ENCODE data around the gene COX15. TPM values are rescaled to one million over a fixed set of nuclear protein-coding genes. Genes with fewer than 3 reads are reported as not detected.

The COX15 gene
- total RNA-seq, 6 experiments from 2014 or later, result 36.7 to 42.1 (median 38.7) TPM

- DNase-seq, result no peak
- Mint-ChIP-seq H3K36me3 (ENCODE audit: low read depth) (peaks cover 58% of the 10 kb centered on the region), H3K4me3 (no peak overlapping the region), H3K27me3 (ENCODE audit: insufficient read depth) (peaks cover 2% of the 10 kb centered on the region), H3K4me1 (ENCODE audit: low read depth) (peaks cover 9% of the 10 kb centered on the region), H3K9me3 (no peaks in the 10 kb centered on the region), H3K27ac (peak overlapping the region; percentile 47)
- TF ChIP-seq, protein P1, sequence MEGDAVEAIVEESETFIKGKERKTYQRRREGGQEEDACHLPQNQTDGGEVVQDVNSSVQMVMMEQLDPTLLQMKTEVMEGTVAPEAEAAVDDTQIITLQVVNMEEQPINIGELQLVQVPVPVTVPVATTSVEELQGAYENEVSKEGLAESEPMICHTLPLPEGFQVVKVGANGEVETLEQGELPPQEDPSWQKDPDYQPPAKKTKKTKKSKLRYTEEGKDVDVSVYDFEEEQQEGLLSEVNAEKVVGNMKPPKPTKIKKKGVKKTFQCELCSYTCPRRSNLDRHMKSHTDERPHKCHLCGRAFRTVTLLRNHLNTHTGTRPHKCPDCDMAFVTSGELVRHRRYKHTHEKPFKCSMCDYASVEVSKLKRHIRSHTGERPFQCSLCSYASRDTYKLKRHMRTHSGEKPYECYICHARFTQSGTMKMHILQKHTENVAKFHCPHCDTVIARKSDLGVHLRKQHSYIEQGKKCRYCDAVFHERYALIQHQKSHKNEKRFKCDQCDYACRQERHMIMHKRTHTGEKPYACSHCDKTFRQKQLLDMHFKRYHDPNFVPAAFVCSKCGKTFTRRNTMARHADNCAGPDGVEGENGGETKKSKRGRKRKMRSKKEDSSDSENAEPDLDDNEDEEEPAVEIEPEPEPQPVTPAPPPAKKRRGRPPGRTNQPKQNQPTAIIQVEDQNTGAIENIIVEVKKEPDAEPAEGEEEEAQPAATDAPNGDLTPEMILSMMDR (IDR thresholded peaks at IDR 0.05), result no peak
Measured at GRCh38 chr10:99720387-99720786, 11.5 kb downstream of the COX15 start.

GRCh38 chr10:99714446-99714845 lies 17.5 kb downstream of the COX15 start:
- no peak overlapping the region for H3K4me3 Mint-ChIP-seq
- no peaks in the 10 kb centered on the region; the same call in 1 of the 2 replicates for H3K27me3 Mint-ChIP-seq (ENCODE audit: insufficient read depth)
- H3K4me1 Mint-ChIP-seq (ENCODE audit: low read depth), result peaks cover 21% of the 10 kb centered on the region
- H3K9me3 Mint-ChIP-seq, result no peaks in the 10 kb centered on the region
- TF ChIP-seq, protein P1 (IDR thresholded peaks at IDR 0.05), result no peak
- H3K27ac Mint-ChIP-seq, result peak overlapping the region; percentile 5; the same call in 1 of the 2 replicates
- peaks cover 42% of the 10 kb centered on the region for H3K36me3 Mint-ChIP-seq (ENCODE audit: low read depth)
- no peak for DNase-seq

DNA sequence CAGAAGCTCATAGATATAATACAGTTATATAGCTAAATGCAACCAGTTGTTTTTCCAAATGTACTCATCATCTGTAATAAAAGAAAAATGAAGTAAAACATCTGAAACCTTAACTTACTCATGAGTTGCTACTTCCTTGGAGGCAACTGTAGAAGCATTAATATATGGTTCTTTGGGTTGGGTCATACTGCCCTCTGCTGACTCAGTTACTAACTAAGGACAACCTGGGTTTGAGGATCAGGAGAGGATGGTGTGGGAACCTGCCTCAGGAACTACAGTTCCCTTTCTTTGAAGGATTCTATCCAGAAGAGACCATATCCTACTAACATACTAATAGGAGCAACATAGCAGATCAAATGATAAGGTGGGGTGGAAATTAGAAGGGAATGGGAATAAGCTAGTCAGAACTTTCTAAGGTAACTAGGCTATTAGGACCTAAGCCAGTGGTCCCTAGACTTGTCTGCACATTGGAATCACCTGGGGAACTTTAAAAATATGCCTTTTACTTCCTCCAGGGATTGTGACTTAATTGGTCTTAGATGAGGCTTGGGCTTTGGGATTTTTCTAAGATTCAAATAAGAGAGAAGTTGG lies 20.7 kb downstream of the COX15 start:
- TF ChIP-seq, protein P1 (IDR thresholded peaks at IDR 0.05), result peak; percentile 80
- Mint-ChIP-seq H3K27ac (peak overlapping the region; percentile 23), H3K27me3 (ENCODE audit: insufficient read depth) (no peaks in the 10 kb centered on the region; the same call in 1 of the 2 replicates), H3K4me3 (no peak overlapping the region), H3K36me3 (ENCODE audit: low read depth) (peaks cover 31% of the 10 kb centered on the region), H3K9me3 (no peaks in the 10 kb centered on the region), H3K4me1 (ENCODE audit: low read depth) (peaks cover 42% of the 10 kb centered on the region)
- DNase-seq, result peak; percentile 78

DNA sequence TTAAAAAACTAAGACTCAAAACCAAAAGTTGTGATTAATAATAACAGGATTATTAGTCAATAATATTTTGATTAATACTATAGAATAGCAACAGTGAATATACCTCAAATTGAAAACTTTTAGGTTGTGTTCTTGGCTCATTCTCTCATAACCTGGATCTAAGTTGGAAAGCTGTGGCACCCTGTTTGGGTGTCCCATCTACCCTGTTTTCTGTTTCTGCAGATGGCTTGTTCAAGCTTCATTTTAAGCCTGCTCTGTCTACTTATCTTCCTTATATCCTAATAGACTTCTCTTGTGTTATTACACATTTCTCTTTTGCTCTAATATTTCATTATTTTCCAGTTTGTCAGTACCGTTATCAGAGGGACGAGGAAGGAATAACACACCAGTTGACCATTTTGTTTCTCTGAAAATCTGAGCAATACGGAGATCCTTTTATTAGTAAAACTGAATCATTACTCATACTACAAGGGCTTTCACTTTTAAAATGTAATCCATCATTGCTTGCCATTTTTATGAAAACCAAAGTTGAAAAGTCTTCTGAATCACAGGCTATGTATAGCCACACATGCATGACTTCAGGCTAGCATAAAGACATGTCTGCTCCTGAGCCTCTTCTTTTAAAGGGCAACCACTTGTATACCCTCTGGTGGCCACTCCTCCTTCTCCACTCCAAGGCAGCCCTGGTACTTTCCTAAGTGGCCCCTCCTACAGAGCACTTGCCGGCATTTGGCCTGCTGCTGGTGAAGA lies 22.3 kb downstream of the COX15 start:
- Mint-ChIP-seq H3K27ac (peak overlapping the region; percentile 93), H3K9me3 (no peaks in the 10 kb centered on the region), H3K4me3 (peak overlapping the region; percentile 75), H3K4me1 (ENCODE audit: low read depth) (peaks cover 42% of the 10 kb centered on the region), H3K36me3 (ENCODE audit: low read depth) (peaks cover 36% of the 10 kb centered on the region), H3K27me3 (ENCODE audit: insufficient read depth) (no peaks in the 10 kb centered on the region; the same call in 1 of the 2 replicates)
- DNase-seq, result peak; percentile 87
- TF ChIP-seq, protein P1 (IDR thresholded peaks at IDR 0.05), result peak; percentile 61

DNA sequence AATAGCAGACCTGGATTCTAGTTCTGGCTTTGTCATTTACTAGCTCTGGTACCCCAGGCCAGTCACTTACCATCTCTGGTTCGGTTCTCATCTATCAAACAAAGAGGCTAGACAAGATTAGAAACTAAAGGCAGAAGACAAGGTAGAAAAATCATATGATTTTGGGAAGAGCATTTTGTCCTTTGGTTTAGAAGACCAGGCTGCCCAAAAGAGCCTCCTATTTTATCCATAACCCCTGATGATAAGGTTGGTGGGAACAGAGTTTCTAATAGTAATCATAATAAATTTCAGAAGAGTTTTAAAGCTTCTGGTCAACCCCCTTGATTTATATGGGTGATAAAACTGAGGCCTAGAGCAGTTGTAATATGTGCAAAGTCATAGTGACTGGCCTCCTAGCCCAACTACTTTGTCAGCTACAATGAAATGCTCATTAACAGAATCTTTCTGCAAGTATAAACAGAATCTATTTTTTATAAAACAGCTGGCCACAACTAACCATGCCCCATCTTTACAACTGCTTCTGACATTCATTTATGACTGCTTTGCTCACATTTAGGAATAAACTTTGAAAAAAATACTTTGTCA lies 23.4 kb downstream of the COX15 start:
- H3K4me1 Mint-ChIP-seq (ENCODE audit: low read depth), result peaks cover 42% of the 10 kb centered on the region
- no peaks in the 10 kb centered on the region for H3K27me3 Mint-ChIP-seq (ENCODE audit: insufficient read depth)
- H3K9me3 Mint-ChIP-seq, result no peaks in the 10 kb centered on the region
- H3K27ac Mint-ChIP-seq, result peak overlapping the region; percentile 93
- TF ChIP-seq, protein P1 (IDR thresholded peaks at IDR 0.05), result no peak
- DNase-seq, result peak; percentile 58
- H3K4me3 Mint-ChIP-seq, result no peak overlapping the region
- peaks cover 36% of the 10 kb centered on the region for H3K36me3 Mint-ChIP-seq (ENCODE audit: low read depth)
